ENCODE results near the gene HMG20A. TPM values are rescaled to one million over a fixed set of nuclear protein-coding genes. Genes with fewer than 3 reads are reported as not detected.

The HMG20A gene
- total and polyA plus RNA-seq, 9 of the 15 experiments (the other 6 are each of a cell fraction or from before 2014, with no cell fraction given): 25.0 to 68.1 (median 38.9) TPM

GRCh38 chr15:77496715-77497109 lies 76.0 kb downstream of the HMG20A start (continued):
- TF ChIP-seq PHB2 (IDR thresholded peaks at IDR 0.05; ENCODE audit: low read depth) (no peak), MCM7 (IDR thresholded peaks at IDR 0.05) (no peak), KLF6 (CRISPR knock-in tag; IDR thresholded peaks at IDR 0.05; ENCODE audit: borderline replicate concordance) (no peak), TARDBP (IDR thresholded peaks at IDR 0.05) (no peak), SPI1 (IDR thresholded peaks at IDR 0.05; ENCODE audit: borderline replicate concordance, low read depth, low read length) (0 out of 2 replicates have a peak, but pooled peaks have one; percentile 0), MYBL2 (IDR thresholded peaks at IDR 0.05; ENCODE audit: low read depth) (no peak), MYBL2 (CRISPR knock-in tag; IDR thresholded peaks at IDR 0.05; ENCODE audit: borderline replicate concordance) (no peak), ARID3A (IDR thresholded peaks at IDR 0.05; ENCODE audit: borderline replicate concordance, low read depth, low read length) (no peak), IRF9 (tag; IDR thresholded peaks at IDR 0.05) (peak; percentile 67; the same call in 1 of the 2 replicates), PYGO2 (tag; IDR thresholded peaks at IDR 0.05) (no peak), NCOA1 (IDR thresholded peaks at IDR 0.05; ENCODE audit: low read depth) (no peak), HDAC2 (IDR thresholded peaks at IDR 0.05) (no peak), KDM5B (IDR thresholded peaks at IDR 0.05; ENCODE audit: insufficient replicate concordance, low read depth, low read length) (no peak), CTBP1 (IDR thresholded peaks at IDR 0.05; ENCODE audit: borderline replicate concordance) (no peak), POU5F1 (IDR thresholded peaks at IDR 0.05; ENCODE audit: borderline replicate concordance, low read depth, low read length, partially characterized antibody) (no peak), ZNF24 (IDR thresholded peaks at IDR 0.05) (no peak), NCOR1 (IDR thresholded peaks at IDR 0.05) (no peak), ZBTB5 (IDR thresholded peaks at IDR 0.05) (no peak), BMI1 (IDR thresholded peaks at IDR 0.05; ENCODE audit: low read length) (no peak), POLR2AphosphoS5 (IDR thresholded peaks at IDR 0.05; ENCODE audit: control insufficient read depth, insufficient read depth, low read depth, low read length) (no peak)
- TF ChIP-seq, protein P1, sequence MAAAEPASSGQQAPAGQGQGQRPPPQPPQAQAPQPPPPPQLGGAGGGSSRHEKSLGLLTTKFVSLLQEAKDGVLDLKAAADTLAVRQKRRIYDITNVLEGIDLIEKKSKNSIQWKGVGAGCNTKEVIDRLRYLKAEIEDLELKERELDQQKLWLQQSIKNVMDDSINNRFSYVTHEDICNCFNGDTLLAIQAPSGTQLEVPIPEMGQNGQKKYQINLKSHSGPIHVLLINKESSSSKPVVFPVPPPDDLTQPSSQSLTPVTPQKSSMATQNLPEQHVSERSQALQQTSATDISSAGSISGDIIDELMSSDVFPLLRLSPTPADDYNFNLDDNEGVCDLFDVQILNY (CRISPR knock-in tag; IDR thresholded peaks at IDR 0.05): no peak
